Measurements from ENCODE around the gene TTL. TPM values are rescaled to one million over a fixed set of nuclear protein-coding genes. Genes with fewer than 3 reads are reported as not detected.

The TTL gene
- polyA plus RNA-seq, 1 of the 3 experiments (the other 2 are of a cell fraction): 15.4 TPM

- ChIA-PET CTCF (interaction anchor here (0.6 to 3.0 kb wide), 4 partner anchors 8 to 235 kb away, joined by 3 to 11 read pairs (median 5); no protein-coding TSS in a partner anchor), POLR2A (no interaction called here)
- H3K36me3 ChIP-seq (replicated peaks in 1 of 2; ENCODE audit: control insufficient read depth in 1 of 2, insufficient read depth in 2 of 2, low read length in 1 of 2): peaks cover 4 to 20% of the 10 kb centered on the region in 2 experiments
- H3K4me3 ChIP-seq (ENCODE audit: low read depth in 2 of 2, low read length in 1 of 2): peak overlapping the region; percentile 27 to 28; a peak in 3 of 4 replicates
- no peaks in the 10 kb centered on the region for H3K9me3 ChIP-seq
- H3K27me3 ChIP-seq (ENCODE audit: insufficient read depth): no peaks in the 10 kb centered on the region
- DNase-seq: no peak
- peak overlapping the region; percentile 73 to 95 for H3K27ac ChIP-seq (ENCODE audit: low read depth in 2 of 2, low read length in 1 of 2)
- no peak overlapping the region for H2AFZ ChIP-seq (ENCODE audit: low read depth)
- H3K4me2 ChIP-seq: peak overlapping the region; percentile 57
- no peak overlapping the region for H3K9ac ChIP-seq
- H3K79me2 ChIP-seq (ENCODE audit: insufficient read depth): peaks cover 57% of the 10 kb centered on the region
- H4K20me1 ChIP-seq (ENCODE audit: insufficient read depth): no peaks in the 10 kb centered on the region
- no peaks in the 10 kb centered on the region for H3K9me2 ChIP-seq
- peaks cover 20 to 28% of the 10 kb centered on the region in 2 experiments for H3K4me1 ChIP-seq (ENCODE audit: control insufficient read depth in 1 of 2, insufficient read depth in 2 of 2, low read depth in 1 of 2, low read length in 1 of 2)
- 40% methylated on average over 9 of the region's 9 CpGs for WGBS (ENCODE audit: low lambda C conversion rate)
- TF ChIP-seq, protein P1, sequence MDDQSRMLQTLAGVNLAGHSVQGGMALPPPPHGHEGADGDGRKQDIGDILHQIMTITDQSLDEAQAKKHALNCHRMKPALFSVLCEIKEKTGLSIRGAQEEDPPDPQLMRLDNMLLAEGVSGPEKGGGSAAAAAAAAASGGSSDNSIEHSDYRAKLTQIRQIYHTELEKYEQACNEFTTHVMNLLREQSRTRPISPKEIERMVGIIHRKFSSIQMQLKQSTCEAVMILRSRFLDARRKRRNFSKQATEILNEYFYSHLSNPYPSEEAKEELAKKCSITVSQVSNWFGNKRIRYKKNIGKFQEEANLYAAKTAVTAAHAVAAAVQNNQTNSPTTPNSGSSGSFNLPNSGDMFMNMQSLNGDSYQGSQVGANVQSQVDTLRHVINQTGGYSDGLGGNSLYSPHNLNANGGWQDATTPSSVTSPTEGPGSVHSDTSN (IDR thresholded peaks at IDR 0.05): peak; percentile 76
- no peak for TF ChIP-seq RXRA (IDR thresholded peaks at IDR 0.05; ENCODE audit: borderline replicate concordance, low read depth)
- no peak for TF ChIP-seq ELF1 (IDR thresholded peaks at IDR 0.05)
- peak; percentile 9; the same call in 1 of the 2 replicates for TF ChIP-seq POLR2AphosphoS5 (IDR thresholded peaks at IDR 0.05; ENCODE audit: low read depth, low read length)
- TF ChIP-seq TCF12 (IDR thresholded peaks at IDR 0.05): peak; percentile 68; the same call in 1 of the 2 replicates
- peak; percentile 53 for TF ChIP-seq JUND (IDR thresholded peaks at IDR 0.05)
- peak; percentile 83 for TF ChIP-seq FOSL2 (IDR thresholded peaks at IDR 0.05; ENCODE audit: borderline replicate concordance, low read depth)
- peaks cover 29% of the 10 kb centered on the region for H3F3A ChIP-seq (replicated peaks; ENCODE audit: insufficient read depth)
Measured at GRCh38 chr2:112493858-112494648, 12.1 kb downstream of the TTL start.

DNA sequence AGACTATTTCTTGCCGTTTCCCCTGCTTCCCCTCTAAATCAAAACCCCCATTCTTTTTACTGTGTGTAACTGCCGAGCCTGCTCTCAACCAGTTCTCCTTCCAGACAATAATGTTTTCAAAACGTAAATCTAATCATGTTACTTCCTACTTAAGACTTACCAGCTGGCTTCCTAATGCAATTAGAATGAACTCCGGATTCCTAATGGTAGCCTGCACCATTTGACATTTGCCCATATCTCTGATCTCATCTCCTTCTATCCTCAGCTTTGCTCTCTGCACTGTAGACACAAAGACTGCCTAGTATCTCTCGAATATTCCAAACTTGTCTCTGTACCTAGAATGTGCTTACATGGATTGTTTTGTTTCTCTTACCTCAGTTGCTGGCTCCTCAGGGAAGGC is 12.9 kb downstream of the TTL start:
- no peaks in the 10 kb centered on the region for H3K27me3 ChIP-seq (ENCODE audit: insufficient read depth)
- H3K79me2 ChIP-seq (ENCODE audit: insufficient read depth): peaks cover 49% of the 10 kb centered on the region
- H3K9me2 ChIP-seq: no peaks in the 10 kb centered on the region
- DNase-seq: peak; percentile 62
- no peak overlapping the region for H2AFZ ChIP-seq (ENCODE audit: low read depth)
- H3K4me1 ChIP-seq (ENCODE audit: control insufficient read depth in 1 of 2, insufficient read depth in 2 of 2, low read depth in 1 of 2, low read length in 1 of 2): peaks cover 20 to 28% of the 10 kb centered on the region in 2 experiments
- H3F3A ChIP-seq (replicated peaks; ENCODE audit: insufficient read depth): peaks cover 29% of the 10 kb centered on the region
- H3K27ac ChIP-seq (ENCODE audit: low read depth in 2 of 2, low read length in 1 of 2): peak overlapping the region; percentile 73 to 95
- peak overlapping the region; percentile 57 for H3K4me2 ChIP-seq
- no peak overlapping the region for H3K9ac ChIP-seq
- H3K9me3 ChIP-seq: no peaks in the 10 kb centered on the region
- no peaks in the 10 kb centered on the region for H4K20me1 ChIP-seq (ENCODE audit: insufficient read depth)
- 9% methylated on average over 5 of the region's 5 CpGs for WGBS (ENCODE audit: low lambda C conversion rate)
- H3K36me3 ChIP-seq (replicated peaks in 1 of 2; ENCODE audit: control insufficient read depth in 1 of 2, insufficient read depth in 2 of 2, low read length in 1 of 2): peaks cover 0 to 20% of the 10 kb centered on the region in 2 experiments
- peak overlapping the region in 1 of 2 experiments; percentile 27; a peak in 1 of 4 replicates for H3K4me3 ChIP-seq (ENCODE audit: low read depth in 2 of 2, low read length in 1 of 2)
- CTCF ChIA-PET: interaction anchor here (0.9 to 3.0 kb wide), 2 partner anchors 9 to 14 kb away, joined by 3 to 11 read pairs; no protein-coding TSS in a partner anchor
- POLR2A ChIA-PET: no interaction called here
- TF ChIP-seq GABPA (IDR thresholded peaks at IDR 0.05; ENCODE audit: low read depth) (no peak), CHD2 (IDR thresholded peaks at IDR 0.05; ENCODE audit: low read length, partially characterized antibody) (peak; percentile 11), MAX (IDR thresholded peaks at IDR 0.05; ENCODE audit: low read depth) (0 out of 2 replicates have a peak, but pooled peaks have one; percentile 20), SMC3 (IDR thresholded peaks at IDR 0.05; ENCODE audit: low read depth, low read length) (no peak), POLR2AphosphoS5 (IDR thresholded peaks at IDR 0.05; ENCODE audit: low read depth, low read length) (peak; percentile 57; the same call in 1 of the 2 replicates), REST (IDR thresholded peaks at IDR 0.05; ENCODE audit: low read depth, low read length) (no peak), TAF1 (IDR thresholded peaks at IDR 0.05; ENCODE audit: borderline replicate concordance, low read depth, low read length) (no peak), NRF1 (IDR thresholded peaks at IDR 0.05; ENCODE audit: low read depth, low read length) (no peak), EP300 (IDR thresholded peaks at IDR 0.05; ENCODE audit: borderline replicate concordance in 1 of 2, low read depth in 1 of 2, low read length in 1 of 2) (peak in 1 of 2 experiments; percentile 83; a peak in 2 of 4 replicates), GATA2 (CRISPR knock-in tag; IDR thresholded peaks at IDR 0.05) (peak; percentile 78), TCF12 (IDR thresholded peaks at IDR 0.05) (peak; percentile 74), RAD21 (IDR thresholded peaks at IDR 0.05; ENCODE audit: low read length) (no peak)
- TF ChIP-seq, protein P1 (IDR thresholded peaks at IDR 0.05): peak; percentile 43; the same call in 1 of the 2 replicates
- TF ChIP-seq, protein P2, sequence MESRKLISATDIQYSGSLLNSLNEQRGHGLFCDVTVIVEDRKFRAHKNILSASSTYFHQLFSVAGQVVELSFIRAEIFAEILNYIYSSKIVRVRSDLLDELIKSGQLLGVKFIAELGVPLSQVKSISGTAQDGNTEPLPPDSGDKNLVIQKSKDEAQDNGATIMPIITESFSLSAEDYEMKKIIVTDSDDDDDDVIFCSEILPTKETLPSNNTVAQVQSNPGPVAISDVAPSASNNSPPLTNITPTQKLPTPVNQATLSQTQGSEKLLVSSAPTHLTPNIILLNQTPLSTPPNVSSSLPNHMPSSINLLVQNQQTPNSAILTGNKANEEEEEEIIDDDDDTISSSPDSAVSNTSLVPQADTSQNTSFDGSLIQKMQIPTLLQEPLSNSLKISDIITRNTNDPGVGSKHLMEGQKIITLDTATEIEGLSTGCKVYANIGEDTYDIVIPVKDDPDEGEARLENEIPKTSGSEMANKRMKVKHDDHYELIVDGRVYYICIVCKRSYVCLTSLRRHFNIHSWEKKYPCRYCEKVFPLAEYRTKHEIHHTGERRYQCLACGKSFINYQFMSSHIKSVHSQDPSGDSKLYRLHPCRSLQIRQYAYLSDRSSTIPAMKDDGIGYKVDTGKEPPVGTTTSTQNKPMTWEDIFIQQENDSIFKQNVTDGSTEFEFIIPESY (IDR thresholded peaks at IDR 0.05; ENCODE audit: borderline replicate concordance, low read depth): no peak

Data from SK-N-SH (cell line).